ENCODE results near the gene KLHDC7B. TPM values are rescaled to one million over a fixed set of nuclear protein-coding genes. Genes with fewer than 3 reads are reported as not detected.

Gene KLHDC7B
- total RNA-seq, 1 donor from 2014 or later = not detected

- peaks cover 16% of the 10 kb centered on the region for H3K4me1 Mint-ChIP-seq (ENCODE audit: unreplicated experiment)
- H3K27ac Mint-ChIP-seq (ENCODE audit: unreplicated experiment) = no peak overlapping the region
- TF ChIP-seq CTCF (IDR thresholded peaks at IDR 0.05; ENCODE audit: unreplicated experiment) = no peak
- H3K9me3 Mint-ChIP-seq (ENCODE audit: unreplicated experiment) = no peaks in the 10 kb centered on the region
- H3K36me3 Mint-ChIP-seq (ENCODE audit: low read depth, unreplicated experiment) = no peaks in the 10 kb centered on the region
- peaks cover 7% of the 10 kb centered on the region for H3K27me3 Mint-ChIP-seq (ENCODE audit: unreplicated experiment)
- DNase-seq (ENCODE audit: low spot score) = no peak
- H3K4me3 Mint-ChIP-seq (ENCODE audit: unreplicated experiment) = no peak overlapping the region
Observed at GRCh38 chr22:50505776-50506610, 39.7 kb upstream of the KLHDC7B start.

GRCh38 chr22:50506611-50507420 is 38.9 kb upstream of the KLHDC7B start:
- Mint-ChIP-seq H3K36me3 (ENCODE audit: low read depth, unreplicated experiment) (no peaks in the 10 kb centered on the region), H3K27ac (ENCODE audit: unreplicated experiment) (peak overlapping the region; percentile 30), H3K4me3 (ENCODE audit: unreplicated experiment) (peak overlapping the region; percentile 95), H3K4me1 (ENCODE audit: unreplicated experiment) (peaks cover 16% of the 10 kb centered on the region), H3K9me3 (ENCODE audit: unreplicated experiment) (no peaks in the 10 kb centered on the region), H3K27me3 (ENCODE audit: unreplicated experiment) (peaks cover 7% of the 10 kb centered on the region)
- no peak for DNase-seq (ENCODE audit: low spot score)
- no peak for TF ChIP-seq CTCF (IDR thresholded peaks at IDR 0.05; ENCODE audit: unreplicated experiment)

- Mint-ChIP-seq H3K36me3 (ENCODE audit: low read depth, unreplicated experiment) (no peaks in the 10 kb centered on the region), H3K9me3 (ENCODE audit: unreplicated experiment) (no peaks in the 10 kb centered on the region), H3K4me1 (ENCODE audit: unreplicated experiment) (peaks cover 20% of the 10 kb centered on the region), H3K27me3 (ENCODE audit: unreplicated experiment) (peaks cover 7% of the 10 kb centered on the region), H3K4me3 (ENCODE audit: unreplicated experiment) (peak within 1 kb of the TSS; percentile 95), H3K27ac (ENCODE audit: unreplicated experiment) (peak within 1 kb of the TSS; percentile 84)
- no peak for TF ChIP-seq CTCF (IDR thresholded peaks at IDR 0.05; ENCODE audit: unreplicated experiment)
- DNase-seq (ENCODE audit: low spot score) = peak; percentile 96
Observed at GRCh38 chr22:50507421-50507990, 38.2 kb upstream of the KLHDC7B start, which contains the start of gene LMF2. Gene LMF2 (minus strand): TSS chr22:50507702. CDS start chr22:50507675, 27 bp downstream.

GRCh38 chr22:50507991-50508884 is 37.5 kb upstream of the KLHDC7B start, which contains the start of gene NCAPH2:
Gene NCAPH2 (plus strand): TSS chr22:50508224. CDS start chr22:50508338, 114 bp downstream.
- Mint-ChIP-seq H3K4me1 (ENCODE audit: unreplicated experiment) (peaks cover 20% of the 10 kb centered on the region), H3K27ac (ENCODE audit: unreplicated experiment) (peak within 1 kb of the TSS; percentile 84), H3K36me3 (ENCODE audit: low read depth, unreplicated experiment) (no peaks in the 10 kb centered on the region), H3K27me3 (ENCODE audit: unreplicated experiment) (peaks cover 7% of the 10 kb centered on the region), H3K9me3 (ENCODE audit: unreplicated experiment) (no peaks in the 10 kb centered on the region), H3K4me3 (ENCODE audit: unreplicated experiment) (peak within 1 kb of the TSS; percentile 95)
- DNase-seq (ENCODE audit: low spot score) = peak; percentile 96
- TF ChIP-seq CTCF (IDR thresholded peaks at IDR 0.05; ENCODE audit: unreplicated experiment) = no peak
